Stimulated activated memory B cell treated with anti-CD40 and anti-IgM and Interleukin-4, amounts not matched to agents 10 μg/mL and 1 μg/mL and 100 μg/mL, for 72 hours (primary cell): ENCODE results near the gene PODXL2.
A peak's percentile ranks its signal among the peaks of the same experiment; 100 is the strongest.
"Not testable (repeated sequence)": the region's sequence is repeated elsewhere in the genome, so short reads cannot be mapped to it uniquely, and the experiment has no call there.

ENCODE experiments used
- ATAC-seq: fragments of 150-1000 bp; cut with Tn5 transposase; 2 replicates; pipeline ENCODE4 v1.10.0; 2021
- H3K27ac Mint-ChIP-seq: one replicate; pipeline ENCODE4 v1.8.0; 2022; ENCODE audit warnings: mild to moderate bottlenecking, mixed read lengths
- H3K27me3 Mint-ChIP-seq: one replicate; pipeline ENCODE4 v1.8.0; 2022; ENCODE audit warnings: mixed read lengths
- H3K36me3 Mint-ChIP-seq: one replicate; pipeline ENCODE4 v1.8.0; 2022; ENCODE audit warnings: mixed read lengths
- H3K4me1 Mint-ChIP-seq: one replicate; pipeline ENCODE4 v1.8.0; 2022; ENCODE audit warnings: mixed read lengths
- H3K4me3 Mint-ChIP-seq: one replicate; pipeline ENCODE4 v1.8.0; 2022; ENCODE audit warnings: mild to moderate bottlenecking, moderate library complexity, mixed read lengths
- H3K9me3 Mint-ChIP-seq: one replicate; pipeline ENCODE4 v1.8.0; 2022; ENCODE audit warnings: mixed read lengths

Gene PODXL2

GRCh38 chr3:127701280-127701911 is 72.4 kb downstream of the PODXL2 start:
- no peak overlapping the region for H3K4me3 Mint-ChIP-seq
- no peak for ATAC-seq
- H3K4me1 Mint-ChIP-seq = peaks cover 24% of the 10 kb centered on the region
- no peaks in the 10 kb centered on the region for H3K27me3 Mint-ChIP-seq
- peaks cover 69% of the 10 kb centered on the region for H3K36me3 Mint-ChIP-seq
- peaks cover 8% of the 10 kb centered on the region for H3K9me3 Mint-ChIP-seq
- no peak overlapping the region for H3K27ac Mint-ChIP-seq

GRCh38 chr3:127702151-127702578 is 73.2 kb downstream of the PODXL2 start:
- no peaks in the 10 kb centered on the region for H3K27me3 Mint-ChIP-seq
- H3K4me1 Mint-ChIP-seq = peaks cover 17% of the 10 kb centered on the region
- no peak for ATAC-seq
- no peak overlapping the region for H3K4me3 Mint-ChIP-seq
- H3K27ac Mint-ChIP-seq = no peak overlapping the region
- peaks cover 8% of the 10 kb centered on the region for H3K9me3 Mint-ChIP-seq
- peaks cover 74% of the 10 kb centered on the region for H3K36me3 Mint-ChIP-seq

GRCh38 chr3:127704840-127705239 is 75.9 kb downstream of the PODXL2 start:
- not testable (repeated sequence) for H3K4me1 Mint-ChIP-seq, H3K27ac Mint-ChIP-seq, H3K4me3 Mint-ChIP-seq, H3K27me3 Mint-ChIP-seq, ATAC-seq, H3K9me3 Mint-ChIP-seq
- H3K36me3 Mint-ChIP-seq = peaks cover 74% of the 10 kb centered on the region

- peak; percentile 16 for ATAC-seq
- peaks cover 8% of the 10 kb centered on the region for H3K9me3 Mint-ChIP-seq
- H3K4me3 Mint-ChIP-seq = no peak overlapping the region
- no peak overlapping the region for H3K27ac Mint-ChIP-seq
- peaks cover 71% of the 10 kb centered on the region for H3K36me3 Mint-ChIP-seq
- H3K27me3 Mint-ChIP-seq = no peaks in the 10 kb centered on the region
- peaks cover 6% of the 10 kb centered on the region for H3K4me1 Mint-ChIP-seq
Observed at GRCh38 chr3:127706312-127706711, 77.3 kb downstream of the PODXL2 start.

- Mint-ChIP-seq H3K36me3 (peaks cover 65% of the 10 kb centered on the region), H3K27ac (no peak overlapping the region), H3K27me3 (no peaks in the 10 kb centered on the region), H3K9me3 (peaks cover 8% of the 10 kb centered on the region), H3K4me1 (peaks cover 6% of the 10 kb centered on the region), H3K4me3 (no peak overlapping the region)
- peak; percentile 48 for ATAC-seq
Observed at GRCh38 chr3:127706785-127707351, 77.9 kb downstream of the PODXL2 start.

GRCh38 chr3:127707851-127708411 is 78.9 kb downstream of the PODXL2 start:
- H3K4me1 Mint-ChIP-seq = peaks cover 6% of the 10 kb centered on the region
- H3K27ac Mint-ChIP-seq = no peak overlapping the region
- ATAC-seq = no peak
- H3K27me3 Mint-ChIP-seq = no peaks in the 10 kb centered on the region
- H3K9me3 Mint-ChIP-seq = peaks cover 8% of the 10 kb centered on the region
- no peak overlapping the region for H3K4me3 Mint-ChIP-seq
- peaks cover 70% of the 10 kb centered on the region for H3K36me3 Mint-ChIP-seq

- ATAC-seq = no peak
- peaks cover 3% of the 10 kb centered on the region for H3K9me3 Mint-ChIP-seq
- H3K4me3 Mint-ChIP-seq = no peak overlapping the region
- H3K36me3 Mint-ChIP-seq = peaks cover 70% of the 10 kb centered on the region
- no peaks in the 10 kb centered on the region for H3K27me3 Mint-ChIP-seq
- no peak overlapping the region for H3K27ac Mint-ChIP-seq
- peaks cover 6% of the 10 kb centered on the region for H3K4me1 Mint-ChIP-seq
Observed at GRCh38 chr3:127708837-127709236, 79.9 kb downstream of the PODXL2 start.

GRCh38 chr3:127709320-127710060 is 80.5 kb downstream of the PODXL2 start:
- peaks cover 3% of the 10 kb centered on the region for H3K4me1 Mint-ChIP-seq
- H3K9me3 Mint-ChIP-seq = peaks cover 3% of the 10 kb centered on the region
- H3K27me3 Mint-ChIP-seq = no peaks in the 10 kb centered on the region
- ATAC-seq = no peak
- H3K36me3 Mint-ChIP-seq = peaks cover 69% of the 10 kb centered on the region
- no peak overlapping the region for H3K4me3 Mint-ChIP-seq
- no peak overlapping the region for H3K27ac Mint-ChIP-seq

- Mint-ChIP-seq H3K36me3 (peaks cover 68% of the 10 kb centered on the region), H3K9me3 (no peaks in the 10 kb centered on the region), H3K4me1 (no peaks in the 10 kb centered on the region), H3K27me3 (no peaks in the 10 kb centered on the region), H3K4me3 (no peak overlapping the region), H3K27ac (no peak overlapping the region)
- ATAC-seq = no peak
Observed at GRCh38 chr3:127710155-127710941, 81.4 kb downstream of the PODXL2 start.

GRCh38 chr3:127711021-127711695 is 82.2 kb downstream of the PODXL2 start:
- Mint-ChIP-seq H3K36me3 (peaks cover 65% of the 10 kb centered on the region), H3K4me1 (no peaks in the 10 kb centered on the region), H3K9me3 (no peaks in the 10 kb centered on the region), H3K27me3 (no peaks in the 10 kb centered on the region), H3K4me3 (no peak overlapping the region), H3K27ac (no peak overlapping the region)
- no peak for ATAC-seq

GRCh38 chr3:127711896-127712295 is 82.9 kb downstream of the PODXL2 start:
- Mint-ChIP-seq H3K27ac (no peak overlapping the region), H3K4me1 (no peaks in the 10 kb centered on the region), H3K36me3 (peaks cover 64% of the 10 kb centered on the region), H3K9me3 (no peaks in the 10 kb centered on the region), H3K27me3 (no peaks in the 10 kb centered on the region), H3K4me3 (no peak overlapping the region)
- no peak for ATAC-seq

GRCh38 chr3:127712461-127712860 is 83.5 kb downstream of the PODXL2 start:
- Mint-ChIP-seq H3K27me3 (no peaks in the 10 kb centered on the region), H3K36me3 (peaks cover 61% of the 10 kb centered on the region), H3K4me3 (no peak overlapping the region), H3K27ac (no peak overlapping the region), H3K4me1 (no peaks in the 10 kb centered on the region), H3K9me3 (no peaks in the 10 kb centered on the region)
- ATAC-seq = no peak

GRCh38 chr3:127712881-127713771 is 84.1 kb downstream of the PODXL2 start:
- no peak for ATAC-seq
- H3K27ac Mint-ChIP-seq = no peak overlapping the region
- peaks cover 59% of the 10 kb centered on the region for H3K36me3 Mint-ChIP-seq
- H3K4me3 Mint-ChIP-seq = no peak overlapping the region
- no peaks in the 10 kb centered on the region for H3K4me1 Mint-ChIP-seq
- H3K9me3 Mint-ChIP-seq = no peaks in the 10 kb centered on the region
- no peaks in the 10 kb centered on the region for H3K27me3 Mint-ChIP-seq

- Mint-ChIP-seq H3K36me3 (peaks cover 63% of the 10 kb centered on the region), H3K4me3 (no peak overlapping the region), H3K4me1 (no peaks in the 10 kb centered on the region), H3K27me3 (no peaks in the 10 kb centered on the region), H3K27ac (no peak overlapping the region), H3K9me3 (no peaks in the 10 kb centered on the region)
- ATAC-seq = no peak
Observed at GRCh38 chr3:127714125-127714571, 85.2 kb downstream of the PODXL2 start.
